Measurements from ENCODE around the gene COMT. TPM values are rescaled to one million over a fixed set of nuclear protein-coding genes. Genes with fewer than 3 reads are reported as not detected.
A peak's percentile ranks its signal among the peaks of the same experiment; 100 is the strongest.

COMT gene
- total RNA-seq, 3 donors from 2014 or later (not counting 1 experiment from before 2014, with no cell fraction given): 37.5 to 56.2 (median 38.2) TPM

GRCh38 chr22:19967850-19968449 lies 26.4 kb downstream of the COMT start:
- Histone ChIP-seq H3K27me3 (ENCODE audit: control insufficient read depth, insufficient read depth, low read length) (no peaks in the 10 kb centered on the region), H3K4me1 (ENCODE audit: control insufficient read depth, insufficient read depth, low read length) (peaks cover 55% of the 10 kb centered on the region), H3K9me3 (ENCODE audit: control insufficient read depth, insufficient read depth, low read length) (no peaks in the 10 kb centered on the region), H3K36me3 (ENCODE audit: control insufficient read depth, insufficient read depth, low read length) (peaks cover 36% of the 10 kb centered on the region), H3K4me3 (ENCODE audit: low read length) (no peak overlapping the region), H3K27ac (ENCODE audit: low read length) (no peak overlapping the region)
- Mint-ChIP-seq H3K27me3 (ENCODE audit: low read depth in 2 of 2) (no peaks in the 10 kb centered on the region), H3K4me1 (peaks cover 39 to 42% of the 10 kb centered on the region in 2 donors), H3K9me3 (no peaks in the 10 kb centered on the region), H3K4me3 (no peak overlapping the region), H3K36me3 (no peaks in the 10 kb centered on the region), H3K27ac (peak overlapping the region in 1 of 2 donors; percentile 87)
- 96% methylated on average over 7 of the region's 7 CpGs for WGBS (ENCODE audit: insufficient coverage)
- intact Hi-C loops (cut with micrococcal nuclease): no loop called here
- DNase-seq (no peak), ATAC-seq (no peak)
- no peak for TF ChIP-seq CTCF (IDR thresholded peaks at IDR 0.05)

GRCh38 chr22:19968450-19968891 lies 26.9 kb downstream of the COMT start:
- no peak for TF ChIP-seq CTCF (IDR thresholded peaks at IDR 0.05)
- peaks cover 39 to 42% of the 10 kb centered on the region in 2 donors for H3K4me1 Mint-ChIP-seq
- no peak overlapping the region for H3K27ac Mint-ChIP-seq
- Histone ChIP-seq H3K27ac (ENCODE audit: low read length) (no peak overlapping the region), H3K9me3 (ENCODE audit: control insufficient read depth, insufficient read depth, low read length) (no peaks in the 10 kb centered on the region), H3K4me1 (ENCODE audit: control insufficient read depth, insufficient read depth, low read length) (peaks cover 61% of the 10 kb centered on the region), H3K36me3 (ENCODE audit: control insufficient read depth, insufficient read depth, low read length) (peaks cover 40% of the 10 kb centered on the region), H3K27me3 (ENCODE audit: control insufficient read depth, insufficient read depth, low read length) (no peaks in the 10 kb centered on the region), H3K4me3 (ENCODE audit: low read length) (no peak overlapping the region)
- H3K36me3 Mint-ChIP-seq: no peaks in the 10 kb centered on the region
- H3K4me3 Mint-ChIP-seq: no peak overlapping the region
- intact Hi-C loops (cut with micrococcal nuclease): no loop called here
- H3K27me3 Mint-ChIP-seq (ENCODE audit: low read depth in 2 of 2): no peaks in the 10 kb centered on the region
- H3K9me3 Mint-ChIP-seq: no peaks in the 10 kb centered on the region
- DNase-seq: no peak
- ATAC-seq: no peak
- WGBS (ENCODE audit: insufficient coverage): 96% methylated on average over 18 of the region's 18 CpGs

DNA sequence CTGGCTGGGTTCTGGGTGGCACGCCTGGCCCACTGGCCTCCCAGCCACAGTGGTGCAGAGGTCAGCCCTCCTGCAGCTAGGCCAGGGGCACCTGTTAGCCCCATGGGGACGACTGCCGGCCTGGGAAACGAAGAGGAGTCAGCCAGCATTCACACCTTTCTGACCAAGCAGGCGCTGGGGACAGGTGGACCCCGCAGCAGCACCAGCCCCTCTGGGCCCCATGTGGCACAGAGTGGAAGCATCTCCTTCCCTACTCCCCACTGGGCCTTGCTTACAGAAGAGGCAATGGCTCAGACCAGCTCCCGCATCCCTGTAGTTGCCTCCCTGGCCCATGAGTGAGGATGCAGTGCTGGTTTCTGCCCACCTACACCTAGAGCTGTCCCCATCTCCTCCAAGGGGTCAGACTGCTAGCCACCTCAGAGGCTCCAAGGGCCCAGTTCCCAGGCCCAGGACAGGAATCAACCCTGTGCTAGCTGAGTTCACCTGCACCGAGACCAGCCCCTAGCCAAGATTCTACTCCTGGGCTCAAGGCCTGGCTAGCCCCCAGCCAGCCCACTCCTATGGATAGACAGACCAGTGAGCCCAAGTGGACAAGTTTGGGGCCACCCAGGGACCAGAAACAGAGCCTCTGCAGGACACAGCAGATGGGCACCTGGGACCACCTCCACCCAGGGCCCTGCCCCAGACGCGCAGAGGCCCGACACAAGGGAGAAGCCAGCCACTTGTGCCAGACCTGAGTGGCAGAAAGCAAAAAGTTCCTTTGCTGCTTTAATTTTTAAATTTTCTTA lies 27.8 kb downstream of the COMT start:
- WGBS (ENCODE audit: insufficient coverage): 90% methylated on average over 11 of the region's 11 CpGs
- no peaks in the 10 kb centered on the region for H3K36me3 Mint-ChIP-seq
- H3K9me3 ChIP-seq (ENCODE audit: control insufficient read depth, insufficient read depth, low read length): no peaks in the 10 kb centered on the region
- ATAC-seq: no peak
- H3K9me3 Mint-ChIP-seq: no peaks in the 10 kb centered on the region
- no peak overlapping the region for H3K27ac Mint-ChIP-seq
- no peak for TF ChIP-seq CTCF (IDR thresholded peaks at IDR 0.05)
- no peaks in the 10 kb centered on the region for H3K27me3 ChIP-seq (ENCODE audit: control insufficient read depth, insufficient read depth, low read length)
- H3K4me3 Mint-ChIP-seq: no peak overlapping the region
- H3K27me3 Mint-ChIP-seq (ENCODE audit: low read depth in 2 of 2): no peaks in the 10 kb centered on the region
- no peak for DNase-seq
- H3K4me1 Mint-ChIP-seq: peaks cover 39 to 49% of the 10 kb centered on the region in 2 donors
- no peak overlapping the region for H3K4me3 ChIP-seq (ENCODE audit: low read length)
- peaks cover 34% of the 10 kb centered on the region for H3K36me3 ChIP-seq (ENCODE audit: control insufficient read depth, insufficient read depth, low read length)
- H3K27ac ChIP-seq (ENCODE audit: low read length): no peak overlapping the region
- intact Hi-C loops (cut with micrococcal nuclease): no loop called here
- peaks cover 69% of the 10 kb centered on the region for H3K4me1 ChIP-seq (ENCODE audit: control insufficient read depth, insufficient read depth, low read length)
